ENCODE measurements around the gene CNOT6.

Gene CNOT6

DNA sequence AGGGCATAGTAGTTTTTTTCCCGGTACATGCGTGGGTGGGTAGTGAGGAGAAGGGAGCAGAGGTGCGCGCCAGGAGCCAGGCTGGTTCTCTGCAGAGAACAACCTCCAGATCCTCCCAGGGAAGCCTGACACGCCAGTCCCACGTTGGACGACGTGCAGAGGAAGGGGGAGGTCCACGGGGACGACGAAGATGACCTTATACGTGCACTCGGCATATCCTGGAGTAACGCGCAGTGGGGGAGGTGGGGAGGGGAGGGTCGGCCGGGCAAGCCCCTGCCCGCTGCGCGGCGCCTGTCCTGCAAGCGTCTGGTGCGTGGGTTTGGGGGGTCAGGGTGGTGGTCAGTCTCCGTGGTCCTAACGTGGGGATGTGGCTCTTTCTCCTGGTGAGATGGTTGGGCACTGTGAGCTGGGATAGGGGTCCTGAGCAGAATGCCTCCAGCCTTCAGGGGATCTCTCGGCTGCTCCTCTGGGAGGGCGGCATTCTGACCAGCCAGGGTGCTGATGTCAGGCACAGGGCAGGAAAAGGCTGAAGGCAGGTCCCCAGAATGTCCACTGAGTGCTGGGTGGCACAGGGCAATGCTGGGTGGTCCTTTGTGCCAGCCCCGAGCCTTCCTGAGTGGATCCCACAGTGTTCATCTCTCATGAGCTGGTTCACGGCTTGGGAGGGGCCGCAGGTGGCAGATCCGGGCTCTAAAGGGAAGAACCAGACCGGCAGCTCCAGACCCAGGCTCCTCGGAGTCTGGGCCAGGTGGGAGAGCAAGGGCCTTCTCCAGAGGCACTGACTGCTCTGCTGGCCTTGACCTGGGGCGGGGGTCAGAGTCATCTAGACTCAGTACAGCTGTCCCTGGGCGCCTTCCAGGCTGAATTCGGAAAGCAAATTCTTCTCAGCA lies 107.7 kb downstream of the CNOT6 start:
- DNase-seq (ENCODE audit: low read depth), result no peak

DNA sequence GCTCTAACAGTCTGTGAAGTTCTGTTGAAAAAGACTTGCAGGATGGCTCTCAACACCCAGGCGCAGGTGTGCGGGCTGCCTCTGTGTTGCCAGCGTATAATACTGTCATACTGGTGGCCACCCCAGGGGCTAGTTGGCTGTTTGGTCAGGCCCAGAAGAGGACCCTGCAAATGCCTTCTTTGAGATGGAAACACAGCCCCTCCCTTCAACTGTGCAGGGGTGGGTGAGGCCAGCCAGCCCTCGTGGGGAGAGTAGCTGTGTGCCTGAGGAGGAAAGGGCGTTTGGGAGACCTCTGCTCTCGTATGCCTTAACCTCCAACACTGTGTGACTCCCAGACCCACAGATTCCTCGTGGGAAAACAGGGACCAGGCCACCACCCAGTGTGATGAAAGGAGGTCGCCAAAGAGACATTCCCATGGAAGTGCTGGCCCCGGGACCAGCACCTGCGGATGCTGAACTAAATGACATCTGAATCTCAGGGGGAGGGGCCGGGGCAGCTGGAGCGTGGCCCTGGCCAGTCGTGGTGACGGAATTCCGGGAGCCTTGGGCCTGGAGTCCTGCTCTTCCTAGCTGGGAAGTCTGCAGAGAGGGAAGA lies 108.4 kb downstream of the CNOT6 start:
- DNase-seq (ENCODE audit: low read depth), result no peak

DNA sequence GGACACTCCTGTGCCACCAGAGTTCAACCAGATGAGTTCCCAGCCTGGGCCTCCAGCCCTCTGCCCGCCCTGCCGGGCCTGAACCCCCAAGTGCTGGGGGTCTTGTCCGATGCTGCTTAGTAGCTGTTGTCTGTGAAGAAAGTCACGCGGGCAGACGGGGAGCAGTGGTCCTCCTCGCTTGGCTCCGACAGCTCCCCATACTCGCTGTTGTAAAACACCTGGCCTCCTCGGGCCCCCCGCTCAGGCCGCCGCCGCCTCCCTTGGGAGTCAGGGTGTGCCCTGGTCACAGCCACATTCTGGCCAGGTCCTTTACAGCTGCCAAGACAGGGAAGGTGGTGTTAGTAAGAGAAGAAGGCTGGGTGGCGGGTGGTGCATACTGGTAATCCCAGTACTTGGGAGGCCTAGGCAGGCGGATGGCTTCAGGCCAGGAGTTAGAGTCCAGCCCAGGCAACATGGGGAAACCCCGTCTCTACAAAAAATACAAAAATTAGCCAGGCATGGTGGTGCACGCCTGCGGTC lies 109.0 kb downstream of the CNOT6 start:
- DNase-seq (ENCODE audit: low read depth), result no peak

DNA sequence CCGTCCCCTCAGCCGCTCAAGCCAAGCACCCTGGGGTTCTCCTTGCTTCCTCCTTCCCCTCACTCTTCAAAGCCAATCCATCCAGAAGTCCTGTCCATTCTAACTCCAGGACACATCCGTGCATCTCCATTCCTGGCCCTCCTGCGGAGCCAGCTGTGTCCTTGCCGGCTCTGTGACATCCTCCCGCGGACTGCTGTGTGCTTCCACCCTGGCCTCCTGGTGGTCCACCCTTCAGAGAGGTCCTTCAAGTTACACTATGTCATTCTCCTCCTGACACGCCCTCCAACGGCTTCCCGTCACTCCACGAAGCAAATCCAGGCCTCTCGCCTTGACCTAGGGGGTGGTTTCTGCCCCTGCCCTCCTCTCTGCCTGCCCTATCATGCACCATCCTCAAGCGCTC lies 110.1 kb downstream of the CNOT6 start:
- DNase-seq (ENCODE audit: low read depth), result no peak

DNA sequence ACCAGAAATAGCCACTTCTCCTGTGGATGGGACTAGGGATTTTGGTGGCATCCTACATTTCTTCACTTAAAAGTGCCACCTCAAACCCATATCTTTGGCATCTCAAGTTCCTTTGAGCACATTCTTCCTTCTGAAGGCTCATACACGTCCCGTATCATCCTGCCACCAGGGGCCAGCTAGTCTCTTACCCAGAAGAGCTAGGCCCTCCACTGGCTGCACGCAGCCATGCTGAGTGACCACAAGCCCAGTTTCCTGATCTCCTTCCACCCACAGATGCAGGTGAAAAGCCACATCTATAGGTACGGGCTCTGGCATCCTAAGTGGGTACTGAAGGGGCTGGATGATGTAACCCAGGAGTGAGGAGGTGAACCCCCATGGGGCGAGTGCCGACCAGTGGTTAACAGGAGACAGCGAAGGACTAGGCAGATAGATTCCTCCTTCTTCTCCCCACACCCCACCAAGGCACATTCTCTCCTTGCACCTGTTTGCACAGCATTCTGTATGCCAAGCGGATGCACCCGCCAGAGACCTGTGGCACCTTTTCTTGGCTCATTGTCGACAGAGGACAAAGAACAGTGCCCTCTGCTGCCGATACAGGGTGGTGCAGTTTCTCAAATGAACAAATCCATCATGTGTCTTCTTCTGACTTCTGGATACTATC lies 111.5 kb downstream of the CNOT6 start:
- DNase-seq (ENCODE audit: low read depth), result peak; percentile 40

DNA sequence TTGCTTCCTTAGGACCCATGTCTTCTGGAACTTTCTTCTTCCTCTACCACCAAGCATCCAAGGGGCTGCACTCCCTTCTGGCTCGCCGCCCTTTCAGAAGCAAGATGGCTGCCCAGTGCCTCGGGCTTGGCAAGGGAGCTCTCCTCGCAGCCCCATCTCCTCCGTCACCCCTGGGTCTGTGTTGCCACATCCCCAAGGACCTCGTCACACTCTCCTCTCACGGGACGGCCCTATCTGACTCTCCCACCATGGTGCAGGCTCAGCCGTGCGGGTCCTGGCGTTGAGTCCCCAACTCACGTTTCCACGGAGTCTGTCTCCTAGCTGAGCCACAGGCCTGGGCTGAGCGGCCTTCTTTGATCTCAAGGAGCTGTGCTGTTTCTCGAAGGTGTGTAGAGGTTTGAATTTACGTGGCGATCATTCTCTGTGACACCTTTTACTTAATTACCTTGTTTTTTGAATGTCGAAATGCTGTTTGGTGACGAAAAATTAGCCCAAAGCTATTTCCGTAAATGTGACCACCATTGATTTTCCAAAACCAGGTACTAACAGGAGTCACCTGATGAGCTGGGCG lies 112.1 kb downstream of the CNOT6 start:
- no peak for DNase-seq (ENCODE audit: low read depth)

DNA sequence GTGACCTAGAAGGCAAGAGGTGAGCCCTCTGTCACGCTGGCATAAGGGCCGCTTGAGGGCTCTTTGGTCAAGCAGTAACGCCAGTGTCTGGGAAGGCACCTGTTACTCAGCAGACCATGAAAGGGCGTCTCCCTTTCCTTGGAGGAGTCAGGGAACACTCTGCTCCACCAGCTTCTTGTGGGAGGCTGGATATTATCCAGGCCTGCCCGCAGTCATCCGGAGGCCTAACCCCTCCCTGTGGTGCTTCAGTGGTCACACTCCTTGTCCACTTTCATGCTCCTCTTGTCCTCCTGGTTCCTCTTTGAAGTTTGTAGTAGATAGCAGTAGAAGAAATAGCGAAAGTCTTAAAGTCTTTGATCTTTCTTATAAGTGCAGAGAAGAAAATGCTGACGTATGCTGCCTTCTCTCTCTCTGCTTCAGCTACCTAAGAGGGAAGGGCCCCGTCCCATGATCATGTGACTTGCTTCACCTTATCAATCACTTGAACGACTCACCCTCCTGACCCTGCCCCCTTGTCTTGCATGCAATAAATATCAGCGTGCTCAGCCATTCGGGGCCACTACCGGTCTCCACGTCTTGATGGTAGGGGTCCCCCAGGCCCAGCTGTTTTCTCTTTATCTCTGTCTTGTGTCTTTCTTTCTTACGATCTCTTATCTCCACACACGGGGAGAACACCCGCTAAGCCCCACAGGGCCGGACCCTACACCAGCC lies 113.8 kb downstream of the CNOT6 start:
- DNase-seq (ENCODE audit: low read depth), result no peak

DNA sequence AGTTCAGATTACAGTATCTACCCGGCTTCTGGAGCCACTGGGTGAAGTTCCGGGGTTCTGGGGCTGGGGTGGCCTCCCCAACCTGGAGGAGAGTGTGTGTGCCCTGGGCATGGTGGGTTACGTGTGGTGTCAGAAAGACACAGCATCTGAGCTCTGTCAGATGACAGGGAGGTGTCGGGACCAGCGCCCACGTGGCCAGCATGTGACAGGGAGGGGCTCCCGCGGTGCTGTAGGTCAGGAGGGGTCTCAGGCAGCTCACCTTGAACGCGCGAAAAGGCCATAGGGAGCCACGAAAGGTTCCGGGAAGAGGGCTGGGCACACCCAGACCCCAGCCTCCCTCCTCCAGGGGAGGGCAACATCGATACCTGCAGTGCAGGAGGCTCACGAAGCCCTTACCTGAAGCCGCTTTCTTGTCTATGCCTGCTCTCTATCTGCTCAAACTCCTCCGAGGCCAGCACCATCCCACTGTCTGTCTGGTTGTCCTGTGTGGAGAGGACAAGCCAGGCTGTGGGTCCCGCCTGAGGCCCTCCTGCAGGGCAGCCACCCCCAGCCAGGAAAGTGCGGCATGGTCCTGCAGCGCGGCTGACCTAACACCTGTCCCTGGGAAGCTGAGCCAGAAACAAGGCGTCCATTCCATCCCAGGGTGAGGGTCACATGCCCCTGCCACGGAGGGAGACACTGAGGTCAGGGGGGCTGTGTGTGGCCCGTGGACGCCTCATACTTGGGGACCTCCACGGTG lies 114.6 kb downstream of the CNOT6 start:
- DNase-seq (ENCODE audit: low read depth), result no peak

DNA sequence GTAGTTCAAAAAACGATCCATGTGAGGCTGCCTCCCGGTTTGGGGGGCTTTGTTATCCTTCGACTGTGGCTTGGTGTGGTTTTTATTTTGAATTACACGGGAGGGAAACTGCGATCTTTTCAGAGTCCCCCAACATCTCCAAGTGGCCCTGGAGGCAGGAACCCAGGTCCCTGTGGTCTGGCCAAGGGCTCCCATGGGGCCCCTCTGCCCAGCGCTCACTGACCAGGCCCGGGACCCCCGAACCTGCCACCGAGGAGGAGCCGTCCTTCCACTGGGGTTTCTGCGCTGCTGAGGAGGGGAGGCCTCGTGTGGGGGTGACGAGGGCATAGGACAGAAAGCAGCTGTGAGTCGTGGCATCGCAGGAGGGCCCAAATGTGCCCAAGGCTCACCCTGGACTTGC lies 115.2 kb downstream of the CNOT6 start:
- no peak for DNase-seq (ENCODE audit: low read depth)

DNA sequence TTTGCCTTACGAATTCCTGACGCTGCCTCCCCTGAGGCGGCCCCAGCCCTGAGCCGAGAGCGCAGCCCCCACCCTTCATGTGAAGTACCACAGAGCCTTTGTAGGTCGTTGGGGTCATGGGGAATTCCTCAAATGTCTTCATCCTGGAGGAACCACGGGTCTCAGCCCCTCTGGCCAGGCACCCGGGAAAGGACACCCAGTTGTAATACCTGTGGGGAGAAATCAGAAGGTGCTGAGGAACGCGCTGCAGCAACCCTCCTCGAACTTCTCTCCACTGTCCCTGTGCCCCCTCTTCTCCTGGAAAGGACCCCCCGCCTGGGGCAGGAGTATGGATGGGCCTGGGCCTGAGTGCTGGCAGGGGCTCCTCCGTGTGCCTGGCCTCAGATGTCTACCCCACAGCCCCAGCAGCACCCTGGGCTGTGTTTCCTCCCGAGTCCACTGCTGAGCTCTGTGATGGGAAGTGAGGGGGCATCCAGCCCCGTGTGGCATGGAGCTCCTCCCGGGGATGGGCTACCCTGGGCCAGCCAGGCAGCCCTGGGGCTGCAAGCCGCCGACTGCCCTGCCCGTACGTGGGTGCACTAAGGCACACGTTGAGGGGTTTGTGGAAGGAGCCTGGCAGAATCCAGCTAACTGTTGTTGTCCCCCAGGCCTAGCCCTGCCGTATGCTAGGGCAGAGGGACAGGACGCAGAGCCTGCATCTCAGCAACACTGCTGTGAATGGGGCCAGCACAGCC lies 115.8 kb downstream of the CNOT6 start:
- DNase-seq (ENCODE audit: low read depth), result no peak

DNA sequence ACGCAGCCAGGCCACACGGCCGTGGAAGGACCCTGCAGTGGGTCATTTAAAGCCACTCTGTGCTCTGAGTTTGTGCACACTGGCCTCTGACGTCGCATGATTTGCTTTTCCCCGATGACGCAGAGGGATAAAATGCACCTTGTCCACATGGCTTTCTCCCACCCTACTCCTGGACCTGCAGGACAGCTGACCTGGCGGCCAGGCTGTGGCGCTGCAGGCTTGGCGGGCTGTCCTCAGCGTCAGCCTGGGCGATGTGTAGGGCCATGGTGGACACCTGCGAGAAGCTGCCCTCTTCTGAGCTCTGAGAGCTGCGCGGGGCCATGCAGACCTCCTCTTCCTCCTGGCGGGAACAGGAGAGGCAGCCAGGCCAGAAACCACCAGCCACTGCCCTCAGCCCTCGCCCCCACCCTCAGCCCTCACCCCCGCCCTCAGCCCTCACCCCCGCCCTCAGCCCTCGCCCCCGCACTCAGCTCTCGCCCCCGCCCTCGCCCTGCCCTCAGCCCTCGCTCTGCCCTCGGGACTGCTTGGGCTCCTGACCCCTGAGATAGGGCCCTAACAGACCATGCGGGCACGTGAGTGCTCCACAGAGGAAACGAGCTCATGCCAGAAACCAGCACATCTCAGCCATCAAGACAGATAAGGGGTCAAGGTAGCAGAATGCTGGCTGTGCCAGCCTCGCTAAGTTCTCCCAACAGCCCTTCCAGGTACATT lies 117.1 kb downstream of the CNOT6 start:
- no peak for DNase-seq (ENCODE audit: low read depth)

DNA sequence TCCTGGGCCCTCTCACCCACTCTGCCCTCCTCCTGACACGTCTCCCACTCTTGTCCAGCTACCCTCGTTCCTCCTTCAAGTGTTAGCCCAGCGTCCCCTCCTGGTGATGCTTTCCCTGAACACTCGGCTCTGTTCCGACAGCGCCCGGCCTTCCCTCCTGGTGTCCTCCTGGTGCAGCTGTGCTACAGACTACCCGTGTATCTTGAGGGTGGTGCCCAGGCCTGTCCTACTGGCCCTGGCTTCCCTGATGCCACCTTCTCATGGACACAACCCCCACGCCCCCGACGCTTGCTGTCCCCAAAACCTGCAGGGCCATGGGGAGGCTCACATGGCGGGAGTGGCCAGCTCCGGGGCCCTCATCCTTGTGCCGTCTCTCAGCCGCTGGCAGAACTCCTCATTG lies 118.5 kb downstream of the CNOT6 start:
- DNase-seq (ENCODE audit: low read depth), result no peak

DNA sequence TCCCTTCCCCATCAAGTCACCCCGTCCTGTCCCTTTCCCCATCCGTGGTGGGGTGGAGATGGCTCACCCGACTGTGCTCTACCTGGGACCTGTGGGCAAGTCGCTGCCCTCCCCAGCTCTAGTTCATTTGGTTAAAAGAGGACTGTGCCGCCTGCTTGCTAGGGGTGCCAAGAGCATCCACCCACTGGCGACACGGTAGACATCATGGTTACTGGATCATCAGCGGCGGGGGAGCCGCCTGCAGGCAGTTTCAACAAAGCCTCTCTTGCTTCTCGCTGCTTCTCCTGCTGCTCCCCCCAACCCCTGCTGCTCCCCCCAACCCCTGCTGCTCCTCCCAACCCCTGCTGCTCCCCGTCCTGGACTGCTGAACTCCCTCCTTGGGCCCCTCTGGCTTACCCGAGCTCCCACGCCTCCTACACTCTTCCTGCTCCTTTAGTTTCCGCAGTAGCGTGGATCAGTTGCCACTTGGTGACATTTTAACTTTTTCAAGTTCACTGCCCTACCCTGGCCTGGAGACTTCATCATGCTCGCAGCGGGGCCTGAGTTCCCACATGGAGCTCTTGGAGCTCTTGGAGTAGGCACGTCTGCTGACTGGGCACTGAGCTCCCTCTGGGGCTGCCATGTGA lies 119.1 kb downstream of the CNOT6 start:
- no peak for DNase-seq (ENCODE audit: low read depth)

DNA sequence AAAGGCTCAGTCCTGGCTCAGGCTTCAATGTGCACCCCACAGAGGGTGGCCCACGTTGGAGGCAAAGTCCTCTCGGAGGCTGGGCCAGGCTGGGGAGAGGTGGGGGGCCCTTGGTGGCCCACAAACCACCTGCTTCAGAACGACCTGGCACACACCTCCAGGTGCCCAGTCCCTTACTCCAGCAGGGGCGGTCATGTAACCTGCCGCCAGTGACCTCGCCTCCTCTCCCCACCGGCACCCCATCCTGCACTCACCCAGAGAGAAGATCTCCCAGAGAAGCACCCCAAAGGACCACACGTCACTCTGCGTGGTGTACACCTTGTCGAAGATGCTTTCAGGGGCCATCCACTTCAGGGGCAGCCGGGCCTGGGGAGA lies 119.6 kb downstream of the CNOT6 start:
- no peak for DNase-seq (ENCODE audit: low read depth)

DNA sequence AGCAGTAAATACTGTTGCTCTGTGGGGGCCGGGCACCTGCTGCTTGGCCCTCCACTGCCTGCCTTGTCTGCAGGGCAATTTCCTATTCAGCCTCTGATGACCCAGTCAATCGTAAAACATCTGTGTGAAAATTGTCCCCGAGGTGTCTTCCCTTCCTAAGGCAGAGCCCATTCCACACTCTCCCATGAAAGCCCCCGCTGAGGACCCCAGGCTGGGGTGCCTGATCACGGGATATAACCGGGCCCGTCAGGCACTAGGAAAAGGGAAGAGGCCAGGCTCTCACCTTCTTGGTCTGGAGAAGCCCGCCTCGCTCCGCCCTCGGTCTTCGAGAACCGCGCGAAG lies 124.3 kb downstream of the CNOT6 start:
- DNase-seq (ENCODE audit: low read depth), result no peak

DNA sequence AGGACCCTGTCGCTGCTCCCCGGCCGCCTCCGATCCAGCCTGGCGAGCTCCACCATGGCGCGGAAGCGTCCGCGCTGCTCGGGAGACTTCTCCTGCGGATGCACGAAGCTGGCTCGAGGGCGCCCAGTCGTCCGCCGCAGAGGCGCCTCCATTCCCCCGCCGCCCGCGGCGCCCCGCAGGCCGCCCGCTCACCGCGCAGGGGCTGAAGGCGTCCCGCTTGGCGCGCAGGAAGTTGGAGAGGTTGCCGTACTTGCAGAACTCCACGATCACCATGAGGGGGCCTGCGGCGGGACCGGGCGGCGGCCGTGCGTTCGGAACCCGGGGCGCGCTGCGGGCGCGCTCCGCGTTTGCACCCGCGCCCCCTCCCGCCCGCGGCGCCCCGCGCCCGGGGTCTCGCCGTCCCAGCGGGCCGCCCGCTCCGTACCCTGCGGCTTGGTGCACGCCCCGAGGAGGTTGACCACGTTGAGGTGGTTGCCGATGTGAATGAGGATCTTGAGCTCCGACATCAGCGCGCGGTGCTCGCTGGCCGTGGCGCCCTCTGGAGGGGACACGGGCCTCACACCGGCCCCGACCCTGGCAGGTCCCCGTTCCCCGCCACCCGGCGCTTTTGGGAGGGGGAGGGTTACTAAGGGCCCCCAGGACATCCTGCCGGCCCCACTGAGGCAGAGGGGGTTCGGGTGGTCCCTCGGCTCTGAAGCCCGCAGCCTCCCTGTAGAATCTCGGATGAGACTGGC lies 124.8 kb downstream of the CNOT6 start:
- no peak for DNase-seq (ENCODE audit: low read depth)

DNA sequence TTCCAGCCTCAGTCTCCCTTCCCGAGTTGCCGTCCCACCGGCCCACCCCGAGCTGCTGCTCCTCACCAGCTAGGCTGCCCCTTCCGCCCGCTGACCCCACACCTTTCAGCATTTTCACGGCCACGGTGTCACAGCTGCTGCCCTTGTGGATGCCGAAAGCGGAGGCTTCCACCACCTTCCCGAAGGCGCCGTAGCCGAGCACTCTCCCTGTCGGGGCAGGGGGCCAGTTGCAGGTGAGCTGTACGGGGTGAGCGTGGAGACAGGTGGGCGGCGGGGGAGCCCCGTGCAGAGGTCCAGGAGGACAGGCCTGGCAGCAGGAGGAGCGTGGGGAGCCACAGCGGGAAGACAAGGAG lies 125.4 kb downstream of the CNOT6 start:
- no peak for DNase-seq (ENCODE audit: low read depth)

DNA sequence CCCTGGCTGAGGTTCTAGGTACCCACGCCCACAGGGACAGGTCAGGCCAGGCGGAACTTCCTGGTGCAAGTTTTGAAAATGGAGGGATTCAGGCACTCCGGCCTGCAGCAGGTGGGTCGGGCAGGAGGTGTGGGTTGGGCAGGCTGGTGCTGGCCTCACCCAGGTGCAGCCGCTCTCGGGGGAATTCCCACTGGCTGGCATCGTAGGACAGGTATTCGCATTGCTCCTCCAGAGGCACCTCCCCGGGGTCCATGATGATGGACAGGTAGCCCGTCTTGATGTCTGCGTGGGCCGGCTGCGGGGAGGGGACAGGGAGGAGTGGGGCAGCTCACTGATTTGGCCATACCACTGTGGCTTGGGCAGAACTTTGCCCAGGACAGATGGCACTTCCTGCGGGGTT lies 125.8 kb downstream of the CNOT6 start:
- no peak for DNase-seq (ENCODE audit: low read depth)

DNA sequence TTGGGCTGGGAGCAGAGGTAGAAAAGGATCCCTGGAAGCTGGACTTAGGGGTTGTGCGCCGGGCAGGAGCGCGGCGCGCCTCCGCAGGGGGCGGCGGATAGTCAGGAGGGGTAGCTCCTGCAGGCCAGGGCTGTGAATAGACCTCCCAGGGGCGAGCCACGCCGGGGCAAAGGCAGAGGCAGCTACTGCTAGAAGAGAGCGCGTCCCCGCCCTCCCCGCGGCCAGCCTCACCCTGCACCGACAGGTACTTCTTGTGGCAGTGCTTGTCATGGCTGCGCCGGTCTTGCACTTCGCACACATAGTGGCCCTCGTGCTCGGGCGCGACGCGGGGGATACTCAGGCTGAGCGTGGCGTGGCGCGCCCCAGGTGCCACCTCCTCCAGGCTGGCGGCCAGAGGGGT lies 127.1 kb downstream of the CNOT6 start:
- no peak for DNase-seq (ENCODE audit: low read depth)

Measured in stimulated activated CD8-positive, alpha-beta memory T cell treated with anti-CD3 and anti-CD28 coated beads, Interleukin-15, amount 100 ng/mL, for 24 hours (primary cell).